Hematopoietic multipotent progenitor cell treated with erythropoietin and hydrocortisone succinate and interleukin-3 and kit ligand, for 17 days (in vitro differentiated cells): ENCODE measurements around the gene CAPS2.

Source experiments
- DNase-seq: peaks from one replicate; pipeline ENCODE4 v3.0.0-alpha.2; 2015; ENCODE audit warnings: low spot score

Gene CAPS2

DNA sequence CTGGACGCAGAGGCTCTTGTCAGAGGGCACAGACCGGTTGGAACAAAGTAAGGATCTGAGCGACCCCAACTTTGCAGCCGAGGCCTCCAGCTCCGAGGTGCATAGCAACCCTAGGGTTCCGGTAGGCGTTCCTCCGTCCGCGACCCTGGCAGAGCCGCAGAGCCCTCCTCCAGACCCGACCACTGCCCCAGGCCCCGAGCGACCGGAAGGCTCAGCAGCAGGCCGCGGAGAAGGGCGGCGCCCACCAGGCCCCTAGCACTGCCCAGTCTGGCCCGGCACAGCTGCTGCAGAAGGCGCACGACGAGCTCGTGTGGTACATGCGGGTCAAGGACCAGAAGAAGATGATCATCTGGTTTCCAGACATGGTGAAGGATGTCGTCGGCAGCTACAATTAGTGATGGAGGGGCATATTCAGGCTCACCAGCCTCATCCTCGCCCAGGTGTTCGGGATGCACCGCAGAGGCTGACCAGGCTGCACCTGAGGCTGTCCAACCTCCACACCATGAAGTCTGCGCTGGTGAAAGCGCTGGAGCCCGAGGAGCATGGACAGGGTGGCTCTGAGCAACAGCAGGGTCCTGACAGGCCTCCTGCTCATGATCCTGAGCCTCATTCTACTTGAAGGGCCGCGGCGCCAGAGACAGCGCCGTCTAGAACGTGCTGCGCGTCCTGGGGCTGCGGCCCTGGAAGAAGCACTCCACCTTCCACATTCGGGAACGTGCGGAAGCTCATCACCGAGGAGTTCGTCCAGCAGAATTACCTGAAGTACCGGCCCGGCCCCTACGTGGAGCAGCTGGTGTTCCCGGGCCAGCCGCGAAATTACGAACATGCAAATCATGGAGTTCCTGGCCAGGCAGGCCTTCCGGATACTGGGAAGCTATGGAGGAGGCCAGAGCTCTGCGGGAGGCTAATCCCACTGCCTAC is 24.5 kb downstream of the CAPS2 start:
- DNase-seq, result no peak

- no peak for DNase-seq
These were observed 27.3 kb downstream of the CAPS2 start for GRCh38 chr12:75302781-75303180.

- DNase-seq, result no peak
These were observed 27.9 kb downstream of the CAPS2 start for GRCh38 chr12:75302225-75302624.

DNA sequence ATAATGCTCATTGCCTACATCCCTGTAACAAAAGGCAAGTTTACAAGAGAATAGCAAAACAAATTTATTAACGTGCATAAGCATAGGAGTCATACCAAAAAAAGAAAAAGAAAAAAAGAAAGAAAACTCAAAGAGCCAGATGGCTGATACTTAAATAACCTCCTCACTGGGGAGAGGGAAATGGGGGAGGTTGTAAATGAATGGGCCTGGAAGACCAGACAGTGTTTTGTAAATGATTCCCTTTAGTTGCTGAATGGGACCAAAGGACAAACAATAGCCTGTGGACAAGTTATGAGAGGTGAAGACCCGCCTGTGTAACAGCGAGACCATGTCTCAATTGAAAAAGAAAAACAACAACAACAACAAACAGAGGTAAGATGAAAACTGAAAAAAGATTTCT is 35.3 kb downstream of the CAPS2 start:
- DNase-seq, result no peak

GRCh38 chr12:75294336-75294735 is 35.8 kb downstream of the CAPS2 start:
- no peak for DNase-seq

DNA sequence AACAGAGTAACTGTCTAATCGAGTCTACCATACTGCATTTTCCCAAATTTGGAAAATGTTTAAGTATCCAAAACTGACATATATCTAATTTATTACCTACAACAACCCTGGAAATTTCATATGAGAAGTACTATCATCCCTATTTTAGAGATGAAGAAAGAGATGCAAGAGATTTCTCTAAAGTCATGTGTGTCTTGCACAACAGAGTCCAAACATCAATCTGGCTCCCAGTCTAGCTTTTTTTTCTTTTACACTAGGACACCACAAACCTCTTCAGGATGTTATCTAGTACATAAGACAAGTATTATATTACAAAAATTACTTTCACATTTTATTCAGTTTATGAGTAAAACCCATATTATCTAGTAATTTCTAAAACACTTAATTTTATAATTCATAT is 39.1 kb downstream of the CAPS2 start:
- no peak for DNase-seq

- DNase-seq, result no peak
These were observed 40.4 kb downstream of the CAPS2 start for GRCh38 chr12:75289753-75290152.

DNA sequence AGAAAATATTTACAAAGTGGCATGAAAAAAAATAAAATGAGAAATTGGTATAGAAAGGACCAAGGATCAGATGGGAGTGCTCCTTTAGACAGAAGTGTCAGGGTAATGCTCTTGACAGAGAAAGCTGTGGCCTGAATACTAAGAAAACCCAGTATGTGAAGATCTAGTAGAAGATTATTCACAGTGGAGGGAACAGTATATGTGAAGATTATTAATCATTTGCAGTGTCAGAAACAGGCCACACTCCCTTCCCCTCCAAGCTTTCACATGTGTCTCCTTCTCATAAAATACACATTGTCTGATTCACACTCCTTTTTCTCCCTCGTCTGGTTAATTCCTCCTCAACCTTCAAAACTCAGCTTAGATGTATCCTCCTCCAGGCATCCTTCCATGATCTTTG is 41.3 kb downstream of the CAPS2 start:
- DNase-seq, result no peak

DNA sequence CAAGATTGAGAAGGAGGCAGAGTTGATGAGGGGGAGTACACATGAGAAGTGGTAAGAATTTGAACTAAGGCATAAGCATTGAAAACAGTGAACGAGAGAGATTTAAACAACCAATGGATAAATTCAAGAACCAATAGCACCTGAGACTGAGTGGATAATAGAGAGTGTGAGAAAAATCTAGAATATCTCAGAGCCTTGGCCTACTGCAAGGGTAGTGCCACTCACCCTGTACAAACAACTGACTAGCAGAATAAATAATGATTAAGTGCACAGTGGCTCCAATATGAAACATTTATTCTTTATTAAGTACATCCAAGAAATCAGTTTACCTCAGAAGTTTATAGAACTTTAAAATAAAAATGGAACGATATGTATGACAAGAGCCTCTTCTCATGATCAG is 54.4 kb downstream of the CAPS2 start:
- no peak for DNase-seq

- DNase-seq, result no peak
These were observed 58.5 kb downstream of the CAPS2 start for GRCh38 chr12:75271576-75271975.

GRCh38 chr12:75270157-75270556 is 60.0 kb downstream of the CAPS2 start:
- no peak for DNase-seq

DNA sequence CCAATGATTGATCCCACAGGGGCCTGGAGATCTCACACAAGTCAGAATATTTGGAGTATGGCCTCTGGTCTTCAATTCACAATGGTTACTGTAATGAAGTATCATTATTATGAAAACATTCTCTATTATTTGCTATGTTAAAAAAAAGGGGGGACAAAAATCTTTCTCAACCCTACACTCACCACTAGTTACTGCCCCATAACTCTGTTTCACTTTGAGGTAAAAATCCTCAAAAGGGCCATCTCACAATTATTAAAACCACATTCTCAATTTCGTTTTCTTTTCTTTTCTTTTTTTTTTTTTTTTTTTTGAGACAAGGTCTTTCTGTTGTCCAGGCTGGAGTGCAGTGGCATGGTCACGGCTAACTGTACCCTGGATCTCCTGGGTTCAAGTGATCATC is 60.9 kb downstream of the CAPS2 start:
- no peak for DNase-seq

- DNase-seq, result no peak
These were observed 69.8 kb downstream of the CAPS2 start for GRCh38 chr12:75260316-75260715.

- no peak for DNase-seq
These were observed 71.0 kb downstream of the CAPS2 start for GRCh38 chr12:75259143-75259542.

- no peak for DNase-seq
These were observed 72.6 kb downstream of the CAPS2 start for GRCh38 chr12:75257510-75257909.

DNA sequence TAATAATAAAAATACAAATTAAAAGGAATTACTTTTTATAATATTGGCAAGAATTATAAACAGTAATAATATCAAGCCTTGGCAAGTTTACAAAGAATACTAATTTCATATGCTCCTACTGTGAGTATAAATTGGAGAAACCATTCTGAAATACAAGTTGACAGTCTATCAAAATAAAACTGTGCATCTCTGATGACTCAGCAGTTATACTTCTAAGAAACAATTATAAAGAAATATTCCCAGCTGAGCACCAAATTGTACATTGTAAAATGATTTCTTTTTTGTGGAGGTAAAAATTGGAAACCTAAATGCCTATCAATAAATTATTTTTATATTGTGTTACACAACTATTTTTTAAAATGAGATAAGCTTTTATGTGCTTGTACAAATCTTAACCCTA is 85.0 kb downstream of the CAPS2 start:
- no peak for DNase-seq

DNA sequence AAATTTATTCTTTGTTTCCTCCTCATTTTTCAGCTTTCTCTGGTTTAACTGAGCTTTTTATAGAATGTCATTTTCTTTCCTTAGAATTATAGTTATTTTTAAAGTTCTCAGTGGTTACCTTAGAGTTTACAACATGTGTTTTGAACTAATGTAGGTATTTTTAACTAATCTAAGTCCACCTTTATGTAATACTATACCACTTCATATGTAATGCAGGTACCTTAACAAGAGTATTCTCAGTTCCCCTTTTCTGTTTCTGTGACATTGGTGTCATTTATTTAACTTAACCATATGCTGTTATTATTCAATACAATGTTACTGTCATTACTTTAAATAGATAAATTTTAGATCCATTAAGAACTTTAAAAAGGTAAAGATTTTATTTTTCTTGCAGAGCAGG is 90.1 kb downstream of the CAPS2 start:
- DNase-seq, result no peak

- no peak for DNase-seq
These were observed 93.9 kb downstream of the CAPS2 start for GRCh38 chr12:75236206-75236605.

- no peak for DNase-seq
These were observed 103.0 kb downstream of the CAPS2 start for GRCh38 chr12:75227132-75227531.
